ENCODE results near the gene FOXK1.
"Not testable (repeated sequence)": the region's sequence is repeated elsewhere in the genome, so short reads cannot be mapped to it uniquely, and the experiment has no call there.

Gene FOXK1

DNA sequence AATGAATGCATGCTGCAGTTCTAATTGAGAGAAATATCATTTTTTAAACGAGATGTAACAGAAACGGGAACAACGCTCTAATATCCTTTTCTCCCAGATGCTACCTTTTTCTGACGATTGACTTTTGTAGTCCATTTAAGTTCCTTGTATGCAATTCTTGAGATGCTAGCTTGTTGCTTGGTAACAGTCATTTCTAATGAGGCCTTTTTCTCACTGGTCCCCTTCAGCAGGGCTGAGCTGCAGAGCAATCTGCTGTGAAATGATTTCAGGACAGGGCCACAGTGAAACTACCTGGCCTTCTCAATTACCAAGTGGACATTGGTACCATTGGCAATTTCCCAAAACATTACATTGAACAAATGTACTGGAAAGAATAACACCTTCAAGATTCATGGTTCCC is 26.2 kb upstream of the FOXK1 start:
- Histone ChIP-seq H3K4me1 (ENCODE audit: insufficient read depth, low read length) (no peaks in the 10 kb centered on the region), H3K9me3 (ENCODE audit: control insufficient read depth, insufficient read depth, low read length) (no peaks in the 10 kb centered on the region; the same call in 1 of the 2 replicates), H3K36me3 (ENCODE audit: insufficient read depth, low read length) (no peaks in the 10 kb centered on the region), H3K9ac (ENCODE audit: low read depth, low read length) (no peak overlapping the region)

DNA sequence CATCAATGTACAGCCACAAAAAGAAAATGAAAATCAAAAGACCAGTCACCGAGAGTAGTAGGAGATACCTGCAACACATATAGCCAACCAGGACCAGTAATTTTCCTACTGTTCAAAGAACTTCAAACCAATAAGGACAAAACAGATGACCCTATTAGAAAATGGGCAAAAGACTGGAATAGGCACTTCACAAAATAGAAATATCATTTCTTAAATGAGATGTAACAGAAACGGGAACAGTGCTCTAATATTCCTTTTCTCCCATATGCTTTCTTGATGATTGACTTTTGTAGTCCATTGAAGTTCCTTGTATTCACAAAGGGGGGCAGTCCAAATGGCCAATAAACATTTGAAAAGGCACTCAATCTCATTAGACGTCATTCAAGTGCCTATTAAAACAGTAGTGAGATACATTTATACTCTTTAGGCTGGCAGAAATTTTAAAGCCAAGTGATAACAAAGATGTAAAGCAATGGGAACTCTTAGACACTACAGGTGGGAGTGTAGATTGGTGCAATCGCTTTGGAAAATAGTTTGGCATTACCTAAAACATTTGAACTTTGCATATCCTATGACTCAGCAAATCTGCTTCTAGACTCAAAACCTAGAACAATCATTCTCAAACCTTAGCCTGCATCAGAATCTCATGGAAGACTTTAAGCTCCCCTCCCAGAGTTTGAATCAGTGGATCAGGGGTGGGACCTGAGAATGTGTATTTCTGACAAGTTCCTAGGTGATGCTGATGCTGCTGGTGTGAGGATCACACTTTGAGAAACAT is 24.3 kb upstream of the FOXK1 start:
- no peak overlapping the region for H3K9ac ChIP-seq (ENCODE audit: low read depth, low read length)
- no peaks in the 10 kb centered on the region for H3K4me1 ChIP-seq (ENCODE audit: insufficient read depth, low read length)
- no peaks in the 10 kb centered on the region for H3K36me3 ChIP-seq (ENCODE audit: insufficient read depth, low read length)
- no peaks in the 10 kb centered on the region; the same call in 1 of the 2 replicates for H3K9me3 ChIP-seq (ENCODE audit: control insufficient read depth, insufficient read depth, low read length)

DNA sequence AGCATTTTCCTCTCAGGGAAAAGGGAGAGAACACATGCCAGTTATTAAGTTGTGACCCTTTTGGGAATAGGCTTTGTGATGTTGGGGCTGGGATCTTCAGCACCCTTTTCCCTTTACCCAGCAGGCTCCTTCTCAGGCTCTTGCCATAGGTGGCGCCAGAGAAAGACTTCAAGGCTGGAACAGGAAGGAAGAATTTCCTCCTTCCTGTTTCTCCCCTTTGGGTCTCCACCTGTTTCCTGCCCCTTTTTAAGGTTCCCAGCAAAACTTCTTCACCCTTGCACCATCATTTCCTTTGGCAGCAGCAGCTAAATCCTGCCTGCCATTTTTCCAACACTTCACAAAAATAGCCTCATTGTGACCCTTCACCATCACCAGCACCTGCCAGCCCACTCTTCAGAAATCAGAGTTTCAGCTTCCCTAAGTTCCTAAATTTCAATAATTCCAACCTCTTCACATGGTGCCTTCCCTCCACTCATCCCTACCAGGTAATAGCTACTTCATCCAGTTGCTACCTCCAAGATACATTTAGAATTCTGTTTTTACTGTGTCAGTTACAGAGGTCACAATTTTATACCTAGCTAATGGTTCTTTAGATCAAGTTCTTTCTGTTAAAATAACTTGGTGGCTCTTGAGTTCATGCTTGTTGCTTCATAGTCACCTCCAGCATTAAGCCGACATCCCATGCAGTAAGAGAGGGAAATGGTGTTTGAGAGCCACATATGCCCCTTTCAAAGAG is 22.4 kb upstream of the FOXK1 start:
- no peaks in the 10 kb centered on the region for H3K4me1 ChIP-seq (ENCODE audit: insufficient read depth, low read length)
- no peaks in the 10 kb centered on the region; the same call in 1 of the 2 replicates for H3K9me3 ChIP-seq (ENCODE audit: control insufficient read depth, insufficient read depth, low read length)
- no peak overlapping the region for H3K9ac ChIP-seq (ENCODE audit: low read depth, low read length)

DNA sequence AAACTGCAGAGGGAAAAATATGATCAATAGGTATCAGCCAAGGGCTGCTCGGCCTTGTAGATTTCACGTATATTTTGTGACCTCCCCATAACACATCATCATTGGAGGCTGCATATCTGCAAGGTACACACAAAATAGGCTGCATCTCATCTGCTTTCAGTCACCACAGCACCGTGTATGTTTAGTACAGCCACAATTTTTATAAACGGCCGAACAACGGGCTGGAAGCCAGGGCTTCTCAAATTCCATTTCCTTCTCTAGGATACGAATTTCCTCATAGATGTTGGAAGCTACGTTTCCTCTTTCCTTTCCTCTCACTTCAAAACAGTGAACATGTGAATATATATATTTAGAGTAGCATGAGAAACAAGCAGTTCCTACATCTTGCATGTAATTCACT is 20.2 kb upstream of the FOXK1 start:
- Histone ChIP-seq H3K4me1 (ENCODE audit: insufficient read depth, low read length) (no peaks in the 10 kb centered on the region), H3K36me3 (ENCODE audit: insufficient read depth, low read length) (no peaks in the 10 kb centered on the region), H3K9ac (ENCODE audit: low read depth, low read length) (no peak overlapping the region), H3K9me3 (ENCODE audit: control insufficient read depth, insufficient read depth, low read length) (no peaks in the 10 kb centered on the region; the same call in 1 of the 2 replicates)

More for the DNA sequence above, 22.4 kb upstream of the FOXK1 start:
- H3K36me3 ChIP-seq (ENCODE audit: insufficient read depth, low read length) = no peaks in the 10 kb centered on the region

DNA sequence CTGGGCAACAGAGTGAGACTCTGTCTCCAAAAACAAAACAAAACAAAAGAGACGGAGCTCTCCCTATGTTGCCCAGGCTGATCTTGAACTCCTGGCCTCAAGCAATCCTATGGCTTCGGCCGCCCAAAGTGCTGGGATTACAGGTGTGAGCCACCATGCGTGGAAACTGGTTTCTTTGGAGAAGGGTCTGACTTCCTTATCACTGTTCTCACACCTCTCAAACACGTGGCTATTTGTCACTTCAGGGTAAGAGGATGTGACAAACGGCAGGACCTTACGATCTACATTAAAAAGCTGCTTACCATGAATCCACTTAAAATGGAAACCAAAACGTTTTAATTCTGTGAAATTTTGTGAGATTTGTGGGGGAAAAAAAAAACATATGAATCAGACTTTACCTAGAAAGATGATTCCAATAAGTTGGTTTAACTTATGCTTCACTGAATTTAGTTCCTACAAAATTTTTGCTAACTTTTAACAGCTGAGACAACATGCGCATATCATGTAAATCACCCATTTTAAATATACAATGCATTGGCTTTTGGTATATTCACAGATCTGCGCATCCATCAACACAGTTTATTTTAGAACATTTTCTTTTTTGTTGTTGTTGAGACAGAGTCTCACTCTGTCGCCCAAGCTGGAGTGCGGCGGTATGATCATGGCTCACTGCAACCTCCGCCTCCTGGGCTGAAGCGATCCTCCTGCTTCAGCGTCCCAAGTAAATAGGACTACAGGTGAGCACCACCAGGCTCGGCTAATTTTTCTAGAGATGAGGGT is 18.7 kb upstream of the FOXK1 start:
- no peaks in the 10 kb centered on the region for H3K36me3 ChIP-seq (ENCODE audit: insufficient read depth, low read length)
- H3K4me1 ChIP-seq (ENCODE audit: insufficient read depth, low read length) = no peaks in the 10 kb centered on the region
- H3K9ac ChIP-seq (ENCODE audit: low read depth, low read length) = no peak overlapping the region
- H3K9me3 ChIP-seq (ENCODE audit: control insufficient read depth, insufficient read depth, low read length) = no peaks in the 10 kb centered on the region

DNA sequence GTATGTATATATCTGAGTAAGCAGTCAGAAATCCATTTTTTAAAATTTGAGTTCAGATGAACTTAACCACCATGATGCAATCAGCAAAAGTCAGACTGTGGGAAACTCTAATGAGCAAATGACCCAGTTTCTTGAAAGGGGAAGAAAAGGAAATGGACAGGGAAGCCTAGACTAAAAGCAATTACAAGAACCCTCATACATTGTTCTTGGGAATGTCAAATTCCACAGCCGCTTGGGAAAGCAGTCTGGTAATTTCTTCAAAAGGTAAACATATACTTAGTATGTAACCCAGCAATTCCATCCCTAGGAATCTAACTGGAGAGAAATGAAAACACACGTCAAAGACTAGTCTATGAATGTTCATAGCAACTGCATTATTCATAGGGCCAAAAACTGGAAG is 16.4 kb upstream of the FOXK1 start:
- H3K4me1 ChIP-seq (ENCODE audit: insufficient read depth, low read length) = no peaks in the 10 kb centered on the region
- H3K9me3 ChIP-seq (ENCODE audit: control insufficient read depth, insufficient read depth, low read length) = no peaks in the 10 kb centered on the region
- H3K36me3 ChIP-seq (ENCODE audit: insufficient read depth, low read length) = no peaks in the 10 kb centered on the region
- H3K9ac ChIP-seq (ENCODE audit: low read depth, low read length) = no peak overlapping the region

DNA sequence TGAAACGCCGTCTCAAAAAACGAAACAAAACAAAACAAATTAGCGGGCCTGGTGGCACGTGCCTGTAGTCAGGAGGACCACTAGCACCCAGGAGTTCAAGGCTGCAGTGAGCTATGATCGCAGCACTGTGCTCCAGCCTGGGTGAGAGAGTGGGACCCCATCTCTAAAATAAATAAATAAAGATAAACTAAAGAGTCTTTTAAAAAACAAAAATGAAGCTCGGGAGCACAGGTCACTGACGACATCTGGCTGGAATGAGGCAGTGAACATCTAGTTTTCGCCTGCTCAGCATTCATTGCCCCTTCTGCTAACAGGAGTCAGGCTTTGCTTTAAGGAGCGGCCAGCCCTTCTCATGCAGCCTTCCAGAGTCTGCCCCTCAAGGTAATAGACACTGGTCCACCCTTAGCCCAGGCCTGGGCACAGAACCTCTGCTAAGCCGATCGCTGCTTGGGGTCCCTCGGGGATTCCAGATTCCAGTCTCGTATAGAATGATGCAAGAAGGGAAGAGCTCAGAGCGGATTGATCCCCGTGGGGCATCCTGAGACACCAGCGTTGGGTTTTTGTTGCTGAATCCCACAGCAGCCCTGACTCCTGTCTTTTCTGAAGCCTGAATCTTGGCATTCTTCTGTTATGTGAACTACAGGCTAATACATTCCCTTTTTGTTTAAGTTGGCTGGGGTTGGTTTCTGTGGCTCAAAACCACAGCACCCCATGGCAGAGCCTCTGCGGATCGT is 14.2 kb upstream of the FOXK1 start:
- no peaks in the 10 kb centered on the region for H3K9me3 ChIP-seq (ENCODE audit: control insufficient read depth, insufficient read depth, low read length)
- H3K9ac ChIP-seq (ENCODE audit: low read depth, low read length) = no peak overlapping the region
- no peaks in the 10 kb centered on the region for H3K36me3 ChIP-seq (ENCODE audit: insufficient read depth, low read length)
- no peaks in the 10 kb centered on the region for H3K4me1 ChIP-seq (ENCODE audit: insufficient read depth, low read length)

DNA sequence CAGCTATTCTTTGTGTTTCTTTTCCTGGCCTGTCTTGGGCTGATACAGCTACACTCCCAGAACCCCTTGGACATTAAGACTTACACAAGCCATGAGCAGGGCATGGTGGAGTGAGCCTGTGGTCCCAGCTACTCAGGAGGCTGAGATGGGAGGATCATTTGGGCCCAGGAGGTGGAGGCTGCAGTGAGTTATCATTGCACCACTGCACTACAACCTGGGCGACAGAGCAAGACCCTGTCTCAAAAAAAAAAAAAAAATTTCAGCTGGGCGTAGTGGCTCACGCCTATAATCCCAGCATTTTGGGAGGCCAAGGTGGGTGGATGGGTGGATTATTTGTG is 13.6 kb upstream of the FOXK1 start:
- Histone ChIP-seq H3K9me3 (ENCODE audit: control insufficient read depth, insufficient read depth, low read length) (no peaks in the 10 kb centered on the region), H3K9ac (ENCODE audit: low read depth, low read length) (no peak overlapping the region), H3K36me3 (ENCODE audit: insufficient read depth, low read length) (no peaks in the 10 kb centered on the region), H3K4me1 (ENCODE audit: insufficient read depth, low read length) (no peaks in the 10 kb centered on the region)

DNA sequence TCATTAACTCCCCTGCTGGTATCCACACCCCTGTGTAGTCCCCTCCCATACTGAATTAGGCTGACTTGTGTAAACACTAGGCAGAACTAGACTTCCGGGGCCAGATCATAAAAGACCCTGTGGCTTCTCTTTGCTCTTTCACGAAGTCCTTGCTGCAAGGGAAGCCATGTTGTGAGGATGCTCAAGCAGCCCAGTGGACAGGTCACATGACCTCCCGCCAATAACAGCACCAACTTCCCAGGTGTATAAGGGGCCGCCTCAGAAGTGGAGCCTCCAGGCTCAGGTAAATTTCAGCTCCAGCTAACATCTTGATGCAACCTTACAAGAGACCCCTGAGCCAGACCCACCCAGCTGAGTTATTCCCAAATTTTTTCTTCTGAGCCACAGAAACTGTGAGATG is 11.3 kb upstream of the FOXK1 start:
- Histone ChIP-seq H3K9me3 (ENCODE audit: control insufficient read depth, insufficient read depth, low read length) (no peaks in the 10 kb centered on the region; the same call in 1 of the 2 replicates), H3K36me3 (ENCODE audit: insufficient read depth, low read length) (no peaks in the 10 kb centered on the region)

DNA sequence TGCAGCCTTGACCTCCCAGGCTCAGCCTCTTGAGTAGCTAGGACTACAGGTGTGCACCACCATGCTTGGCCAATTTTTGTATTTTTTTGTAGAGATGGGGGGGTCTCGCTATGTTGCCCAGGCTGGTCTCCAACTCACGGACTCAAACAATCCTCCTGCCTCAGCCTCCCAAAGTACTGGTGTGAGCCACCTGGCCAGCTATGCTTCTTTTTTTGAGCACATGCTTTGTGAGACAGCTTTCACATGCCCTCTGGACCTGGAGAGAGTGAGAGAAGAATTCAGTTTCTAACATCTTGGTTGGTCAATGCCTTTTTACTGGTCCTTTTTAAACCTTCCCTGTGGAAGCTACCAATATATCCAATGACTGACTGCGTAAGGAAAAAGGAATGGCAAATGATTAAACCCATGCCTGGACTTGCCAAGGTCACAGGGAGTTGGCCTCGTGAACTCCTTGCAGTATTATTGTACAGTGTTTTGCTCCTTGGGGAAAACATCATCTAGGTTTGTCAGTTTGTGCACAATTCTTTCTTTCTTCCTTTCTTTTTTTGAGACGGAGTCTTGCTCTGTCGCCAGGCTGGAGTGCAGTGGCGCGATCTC is 6.2 kb upstream of the FOXK1 start:
- no peaks in the 10 kb centered on the region for H3K4me1 ChIP-seq (ENCODE audit: insufficient read depth, low read length)
- no peaks in the 10 kb centered on the region for H3K36me3 ChIP-seq (ENCODE audit: insufficient read depth, low read length)
- H3K9me3 ChIP-seq (ENCODE audit: control insufficient read depth, insufficient read depth, low read length) = no peaks in the 10 kb centered on the region; the same call in 1 of the 2 replicates
- H3K9ac ChIP-seq (ENCODE audit: low read depth, low read length) = no peak overlapping the region

More for the DNA sequence above, 11.3 kb upstream of the FOXK1 start:
- no peaks in the 10 kb centered on the region for H3K4me1 ChIP-seq (ENCODE audit: insufficient read depth, low read length)
- no peak overlapping the region for H3K9ac ChIP-seq (ENCODE audit: low read depth, low read length)

DNA sequence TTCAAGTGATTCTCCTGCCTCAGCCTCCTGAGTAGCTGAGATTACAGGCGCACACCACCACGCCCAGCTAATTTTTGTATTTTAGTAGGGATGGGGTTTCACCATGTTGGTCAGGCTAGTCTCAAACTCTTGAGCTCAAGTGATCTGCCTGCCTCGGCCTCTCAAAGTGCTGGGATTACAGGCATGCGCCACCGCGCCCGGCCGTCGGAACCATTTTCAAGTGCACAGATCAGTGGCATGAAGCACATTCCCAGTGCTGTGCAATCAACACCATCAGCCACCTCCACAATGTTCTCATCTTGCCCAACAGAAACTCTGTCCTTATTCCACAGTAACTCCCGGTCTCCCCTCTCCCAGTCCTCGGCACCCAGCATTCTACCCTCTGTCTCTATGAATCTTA is 4.6 kb upstream of the FOXK1 start:
- not testable (repeated sequence) for H3K9ac ChIP-seq (ENCODE audit: low read depth, low read length); H3K9me3 ChIP-seq (ENCODE audit: control insufficient read depth, insufficient read depth, low read length); H3K4me1 ChIP-seq (ENCODE audit: insufficient read depth, low read length); H3K36me3 ChIP-seq (ENCODE audit: insufficient read depth, low read length)

DNA sequence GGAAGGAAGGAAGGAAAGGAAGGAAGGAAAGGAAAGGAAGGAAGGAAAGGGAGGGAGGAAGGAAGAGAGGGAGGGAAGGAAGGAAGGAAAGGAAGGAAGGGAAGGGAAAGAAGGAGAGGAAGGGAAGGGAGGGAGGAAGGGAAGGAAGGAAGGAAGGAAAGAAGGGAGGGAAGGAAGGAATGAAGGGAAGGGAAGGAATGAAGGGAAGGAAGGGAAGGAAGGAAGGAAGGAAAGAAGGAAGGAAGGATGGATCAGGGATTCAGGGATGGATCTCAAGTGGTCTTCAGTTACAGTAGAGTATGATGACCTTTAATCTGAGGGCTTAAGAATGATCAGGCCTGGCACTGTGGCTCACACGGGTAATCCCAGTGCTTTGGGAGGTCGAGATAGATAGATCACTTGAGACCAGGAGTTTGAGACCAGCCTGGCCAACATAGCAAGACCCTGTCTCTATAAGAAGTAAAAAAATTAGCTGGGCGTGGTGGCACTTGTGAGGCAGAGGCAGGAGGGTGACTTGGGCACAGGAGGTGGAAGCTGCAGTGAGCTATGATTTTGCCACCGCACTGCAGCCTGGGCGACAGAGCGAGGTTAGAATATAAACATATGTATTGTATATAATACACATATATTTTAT is 760 bp upstream of the FOXK1 start:
- Histone ChIP-seq H3K4me1 (ENCODE audit: insufficient read depth, low read length) (peaks cover 11% of the 10 kb centered on the region; the same call in 1 of the 2 replicates), H3K9ac (ENCODE audit: low read depth, low read length) (peak overlapping the region; percentile 34; the same call in 1 of the 2 replicates), H3K9me3 (ENCODE audit: control insufficient read depth, insufficient read depth, low read length) (no peaks in the 10 kb centered on the region), H3K36me3 (ENCODE audit: insufficient read depth, low read length) (no peaks in the 10 kb centered on the region)

DNA sequence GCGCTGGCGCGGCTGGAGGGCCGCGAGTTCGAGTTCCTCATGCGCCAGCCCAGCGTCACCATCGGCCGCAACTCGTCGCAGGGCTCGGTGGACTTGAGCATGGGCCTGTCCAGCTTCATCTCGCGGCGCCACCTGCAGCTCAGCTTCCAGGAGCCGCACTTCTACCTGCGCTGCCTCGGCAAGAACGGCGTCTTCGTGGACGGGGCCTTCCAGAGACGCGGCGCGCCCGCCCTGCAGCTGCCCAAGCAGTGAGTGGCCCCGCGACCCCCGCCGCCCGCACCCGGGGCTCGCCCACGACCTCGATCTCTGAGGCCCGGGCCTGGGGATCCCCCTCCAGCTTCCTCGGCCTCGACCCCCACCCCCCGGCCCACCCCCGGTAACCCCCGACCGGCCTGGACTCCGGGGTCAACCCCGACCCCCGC is 537 bp downstream of the FOXK1 start:
- peaks cover 11% of the 10 kb centered on the region; the same call in 1 of the 2 replicates for H3K4me1 ChIP-seq (ENCODE audit: insufficient read depth, low read length)

More for the DNA sequence above, 537 bp downstream of the FOXK1 start:
- H3K36me3 ChIP-seq (ENCODE audit: insufficient read depth, low read length) = no peaks in the 10 kb centered on the region
- H3K9me3 ChIP-seq (ENCODE audit: control insufficient read depth, insufficient read depth, low read length) = no peaks in the 10 kb centered on the region
- H3K9ac ChIP-seq (ENCODE audit: low read depth, low read length) = peak overlapping the region; percentile 47
